Endothelial cell of umbilical vein (primary cell): ENCODE results near the gene GRM8. TPM values are rescaled to one million over a fixed set of nuclear protein-coding genes. Genes with fewer than 3 reads are reported as not detected.

ENCODE experiments used
- BruUV-seq: library from RNA; stranded (reverse); fragments of 400-500 nt; replicated peaks from 2 replicates; lab custom pipeline; 2021; lab: Mats Ljungman, UMichigan
- CTCF ChIA-PET: fragments of 300-600, 350-600 bp; sonication (Branson Sonifier 250); formaldehyde crosslinking; loops from one replicate; lab custom pipeline; 2021; ENCODE audit warnings: antibody characterized with exemption, inconsistent platforms; lab: Charles Lee
- POLR2A ChIA-PET: fragments of 300-600, 350-600 bp; sonication (Branson Sonifier 250); formaldehyde crosslinking; loops from one replicate; lab custom pipeline; 2021; ENCODE audit warnings: antibody characterized with exemption, inconsistent platforms; lab: Charles Lee
- DNase-seq: peaks from one replicate; pipeline ENCODE4 v3.0.0-alpha.2; 2011; ENCODE audit warnings: low read depth, low spot score
- FAIRE-seq: peaks from 2 replicates; lab custom pipeline; 2011; peaks lifted over from hg19 to GRCh38; lab: Jason Lieb, UNC
- H2AFZ ChIP-seq: 2 replicates; pipeline ENCODE4 v1.6.0; 2012; ENCODE audit warnings: low read depth, low read length, control low read depth, inconsistent platforms
- H3K27ac ChIP-seq: 2 replicates; pipeline ENCODE4 v1.5.1; 2011; ENCODE audit warnings: low read depth, mild to moderate bottlenecking, control low read depth, low read length, moderate library complexity; ENCODE audit not compliant: insufficient read depth
- H3K27me3 ChIP-seq, 2 experiments: 2 replicates each; pipeline versions ENCODE4 v1.6.0 to v1.6.1; 2011; ENCODE audit warnings: low read length in 2 of 2, mixed read lengths in 1 of 2; ENCODE audit not compliant: control insufficient read depth in 2 of 2, insufficient read depth in 2 of 2
- H3K36me3 ChIP-seq, 2 experiments: 2 replicates in 1 of 2; 3 replicates in 1 of 2; pipeline ENCODE4 v1.5.1; 2011; ENCODE audit warnings: low read length in 2 of 2, mild to moderate bottlenecking in 1 of 2, moderate library complexity in 1 of 2; ENCODE audit not compliant: control insufficient read depth in 2 of 2, insufficient read depth in 2 of 2; ENCODE audit errors: extremely low read depth in 1 of 2
- H3K4me1 ChIP-seq: 3 replicates; pipeline ENCODE4 v1.5.1; 2011; ENCODE audit warnings: mild to moderate bottlenecking, low read length; ENCODE audit not compliant: control insufficient read depth, insufficient read depth; ENCODE audit errors: extremely low read depth
- H3K4me2 ChIP-seq: 2 replicates; pipeline ENCODE4 v1.6.1; 2011; ENCODE audit warnings: low read length, control low read depth, mixed read lengths; ENCODE audit not compliant: insufficient read depth
- H3K4me3 ChIP-seq, 3 experiments: fragments of 200-600 bp in 1 of 3; sonication (generic), shearing (Covaris generic) in 1 of 3; replicated peaks in 1 of 3; 2 replicates each; pipeline ENCODE4 v1.5.1; 2011 to 2016; ENCODE audit warnings: control low read depth in 3 of 3, low read length in 3 of 3, mild to moderate bottlenecking in 2 of 3, inconsistent platforms in 1 of 3, low read depth in 1 of 3, moderate library complexity in 1 of 3; ENCODE audit not compliant: insufficient read depth in 1 of 3
- H3K79me2 ChIP-seq: 2 replicates; pipeline ENCODE4 v1.6.0; 2012; ENCODE audit warnings: low read length, inconsistent platforms; ENCODE audit not compliant: control insufficient read depth, insufficient read depth
- H3K9ac ChIP-seq: replicated peaks from 2 replicates; pipeline ENCODE3; 2011; ENCODE audit warnings: low read length, control low read depth; ENCODE audit not compliant: insufficient read depth; ENCODE audit errors: extremely low read depth
- H3K9me1 ChIP-seq: replicated peaks from 3 replicates; pipeline ENCODE4 v1.6.0; 2011; ENCODE audit warnings: mild to moderate bottlenecking, low read length; ENCODE audit not compliant: control insufficient read depth, insufficient read depth; ENCODE audit errors: extremely low read depth
- H3K9me3 ChIP-seq: replicated peaks from 2 replicates; pipeline ENCODE4 v1.5.1; 2012; ENCODE audit warnings: low read length, inconsistent platforms; ENCODE audit not compliant: control insufficient read depth, insufficient read depth
- H4K20me1 ChIP-seq: replicated peaks from 2 replicates; pipeline ENCODE3; 2011; ENCODE audit warnings: mild to moderate bottlenecking, low read length; ENCODE audit not compliant: control insufficient read depth, insufficient read depth; ENCODE audit errors: extremely low read depth
- CTCF ChIP-seq, 2 donors: IDR thresholded peaks; 1 replicate in 1 of 2; 2 replicates in 1 of 2; pipeline ENCODE4 v1.5.1; 2011; ENCODE audit warnings: low read length in 2 of 2, mild to moderate bottlenecking in 2 of 2, moderate library complexity in 2 of 2, control low read depth in 1 of 2, inconsistent platforms in 1 of 2, low read depth in 1 of 2; ENCODE audit not compliant: insufficient read depth in 1 of 2; ENCODE audit errors: extremely low read depth in 1 of 2
- EZH2 ChIP-seq: IDR thresholded peaks from 2 replicates; pipeline ENCODE4 v1.6.1; 2012; ENCODE audit warnings: borderline replicate concordance, low read depth, mild to moderate bottlenecking, moderate library complexity, low read length, inconsistent platforms; ENCODE audit not compliant: severe bottlenecking
- FOS ChIP-seq: IDR thresholded peaks from 2 replicates; pipeline ENCODE4 v1.6.1; 2011; ENCODE audit warnings: mild to moderate bottlenecking, low read length, moderate library complexity, borderline replicate concordance; ENCODE audit not compliant: insufficient read depth
- GATA2 ChIP-seq: IDR thresholded peaks from 2 replicates; pipeline ENCODE4 v1.7.0; 2011; ENCODE audit warnings: low read depth, mild to moderate bottlenecking, moderate library complexity, mixed read lengths, low read length; ENCODE audit not compliant: insufficient read length, insufficient read depth
- JUN ChIP-seq: IDR thresholded peaks from 2 replicates; pipeline ENCODE4 v1.6.1; 2011; ENCODE audit warnings: borderline replicate concordance, low read depth; ENCODE audit not compliant: insufficient read length, insufficient read depth
- MAX ChIP-seq: IDR thresholded peaks from 2 replicates; pipeline ENCODE4 v1.6.1; 2011; ENCODE audit not compliant: insufficient read depth, insufficient read length
- MYC ChIP-seq: IDR thresholded peaks from one replicate; pipeline ENCODE4 v1.6.1; 2011; ENCODE audit warnings: mild to moderate bottlenecking, low read depth, low read length
- POLR2A ChIP-seq: IDR thresholded peaks from 2 replicates; pipeline ENCODE4 v1.6.1; 2012; ENCODE audit warnings: low read depth, mild to moderate bottlenecking, control low read depth, low read length
- POLR2AphosphoS5 ChIP-seq: IDR thresholded peaks from 2 replicates; pipeline ENCODE4 v1.6.1; 2012; ENCODE audit warnings: low read depth, mild to moderate bottlenecking, control low read depth, low read length, moderate library complexity; ENCODE audit not compliant: insufficient read depth
- dilution Hi-C: fragments of 300-500 bp; cut with MboI; formaldehyde crosslinking; loops from one replicate; pipeline ENCODE4 v1.15.0; 2019; ENCODE audit warnings: low sequenced_read_pairs; ENCODE audit not compliant: extremely low pct_ligation_motif_present
- intact Hi-C: fragments of 100-400 bp; cut with micrococcal nuclease; formaldehyde crosslinking; loops from one replicate; pipeline ENCODE4 v1.10.0; 2022
- polyA plus RNA-seq, 4 experiments: library from polyadenylated mRNA; depleted of rRNA in 3 of 4; stranded (reverse) in 3 of 4; unstranded in 1 of 4; fragments of >200 nt; gene quantifications; 2 replicates each; pipeline versions ENCODE4 v1.2.1 to v1.2.3, GENCODE V29; 2011 to 2012; ENCODE audit warnings: missing spikeins in 1 of 4
- total RNA-seq: library from RNA; stranded (reverse); gene quantifications from 2 replicates; pipeline ENCODE4 v1.2.3, GENCODE V29; 2021

The GRM8 gene
- total and polyA plus RNA-seq, 2 donors (not counting 3 experiments of a cell fraction or from before 2014, with no cell fraction given): not detected

GRCh38 chr7:126958367-126958766 is 294.4 kb downstream of the GRM8 start:
- dilution Hi-C loops: no loop called here
- Histone ChIP-seq H4K20me1 (no peaks in the 10 kb centered on the region), H3K9me3 (no peaks in the 10 kb centered on the region), H3K79me2 (no peaks in the 10 kb centered on the region), H3K4me1 (no peaks in the 10 kb centered on the region), H3K4me3 (no peak overlapping the region), H3K9me1 (no peaks in the 10 kb centered on the region), H3K27ac (no peak overlapping the region), H3K4me2 (no peak overlapping the region), H3K9ac (no peak overlapping the region), H3K27me3 (no peaks in the 10 kb centered on the region), H3K36me3 (no peaks in the 10 kb centered on the region), H2AFZ (no peak overlapping the region)
- no peak for TF ChIP-seq CTCF (IDR thresholded peaks at IDR 0.05; ENCODE audit: extremely low read depth in 1 of 2, insufficient read depth in 1 of 2, low read depth in 1 of 2, low read length in 2 of 2)
- no peak for TF ChIP-seq JUN
- TF ChIP-seq FOS: no peak
- TF ChIP-seq MYC: no peak
- no peak for TF ChIP-seq POLR2A
- TF ChIP-seq MAX: no peak
- TF ChIP-seq GATA2: no peak
- no peak for TF ChIP-seq POLR2AphosphoS5
- no peak for TF ChIP-seq EZH2
- intact Hi-C loops: no loop called here
- ChIA-PET CTCF (no interaction called here), POLR2A (no interaction called here)
- no peak for FAIRE-seq
- no TSS peak for BruUV-seq
- DNase-seq: no peak
